ENCODE measurements around the gene HOXD10.

DNA sequence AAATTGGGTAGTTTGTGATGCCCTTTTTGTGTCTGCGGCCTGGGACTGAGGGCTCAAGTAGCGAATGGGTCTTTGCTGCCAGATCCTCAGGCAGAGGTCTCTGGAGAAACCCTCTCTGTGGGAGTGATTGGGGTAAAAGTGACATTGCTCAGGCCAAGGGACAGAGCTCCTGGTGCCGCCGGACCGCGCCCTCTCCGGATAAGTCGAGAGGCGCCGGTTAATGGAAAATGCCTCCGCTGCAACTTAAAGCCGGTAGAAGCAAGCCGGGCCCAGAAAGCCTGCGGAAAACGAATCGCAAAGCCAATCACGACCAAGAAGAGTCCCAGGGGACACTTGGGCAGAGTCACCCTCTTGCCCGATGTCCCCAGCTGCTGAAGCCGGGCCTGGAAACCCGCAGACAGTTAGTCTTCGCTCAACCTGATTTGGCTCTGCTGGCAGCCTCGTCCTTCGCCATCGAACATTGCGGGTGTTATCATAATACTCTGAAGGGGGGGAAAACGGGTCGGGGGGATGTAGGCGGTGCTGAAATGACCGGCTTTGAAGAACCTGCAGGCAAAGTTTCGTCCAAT is 17.3 kb upstream of the HOXD10 start:
- TF ChIP-seq, protein P1, sequence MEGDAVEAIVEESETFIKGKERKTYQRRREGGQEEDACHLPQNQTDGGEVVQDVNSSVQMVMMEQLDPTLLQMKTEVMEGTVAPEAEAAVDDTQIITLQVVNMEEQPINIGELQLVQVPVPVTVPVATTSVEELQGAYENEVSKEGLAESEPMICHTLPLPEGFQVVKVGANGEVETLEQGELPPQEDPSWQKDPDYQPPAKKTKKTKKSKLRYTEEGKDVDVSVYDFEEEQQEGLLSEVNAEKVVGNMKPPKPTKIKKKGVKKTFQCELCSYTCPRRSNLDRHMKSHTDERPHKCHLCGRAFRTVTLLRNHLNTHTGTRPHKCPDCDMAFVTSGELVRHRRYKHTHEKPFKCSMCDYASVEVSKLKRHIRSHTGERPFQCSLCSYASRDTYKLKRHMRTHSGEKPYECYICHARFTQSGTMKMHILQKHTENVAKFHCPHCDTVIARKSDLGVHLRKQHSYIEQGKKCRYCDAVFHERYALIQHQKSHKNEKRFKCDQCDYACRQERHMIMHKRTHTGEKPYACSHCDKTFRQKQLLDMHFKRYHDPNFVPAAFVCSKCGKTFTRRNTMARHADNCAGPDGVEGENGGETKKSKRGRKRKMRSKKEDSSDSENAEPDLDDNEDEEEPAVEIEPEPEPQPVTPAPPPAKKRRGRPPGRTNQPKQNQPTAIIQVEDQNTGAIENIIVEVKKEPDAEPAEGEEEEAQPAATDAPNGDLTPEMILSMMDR (conservative IDR thresholded peaks at IDR 0.05; ENCODE audit: low read length) = no peak
- no peak for TF ChIP-seq EZH2phosphoT487 (IDR thresholded peaks at IDR 0.05; ENCODE audit: borderline replicate concordance, low read depth, low read length)
